ENCODE data around the gene AIFM2.
"Not testable (repeated sequence)": the region's sequence is repeated elsewhere in the genome, so short reads cannot be mapped to it uniquely, and the experiment has no call there.

The AIFM2 gene

GRCh38 chr10:70137927-70138883 is 5.6 kb upstream of the AIFM2 start:
- H3K4me1 Mint-ChIP-seq (ENCODE audit: low read depth), result peaks cover 13% of the 10 kb centered on the region
- H3K27me3 Mint-ChIP-seq, result no peaks in the 10 kb centered on the region
- no peaks in the 10 kb centered on the region for H3K9me3 Mint-ChIP-seq
- no peak overlapping the region for H3K4me3 Mint-ChIP-seq
- H3K36me3 Mint-ChIP-seq (ENCODE audit: low read depth), result peaks cover 15% of the 10 kb centered on the region
- no peak overlapping the region for H3K27ac Mint-ChIP-seq

- Mint-ChIP-seq H3K27ac (peak overlapping the region; percentile 21), H3K9me3 (no peaks in the 10 kb centered on the region), H3K36me3 (ENCODE audit: low read depth) (peaks cover 15% of the 10 kb centered on the region), H3K27me3 (no peaks in the 10 kb centered on the region), H3K4me1 (ENCODE audit: low read depth) (peaks cover 22% of the 10 kb centered on the region), H3K4me3 (no peak overlapping the region)
These were observed 4.5 kb upstream of the AIFM2 start for GRCh38 chr10:70137135-70137534.

GRCh38 chr10:70135684-70136083 is 3.1 kb upstream of the AIFM2 start:
- Mint-ChIP-seq H3K4me3 (no peak overlapping the region), H3K36me3 (ENCODE audit: low read depth) (peaks cover 15% of the 10 kb centered on the region)

GRCh38 chr10:70135046-70135445 is 2.4 kb upstream of the AIFM2 start:
- no peak overlapping the region for H3K27ac Mint-ChIP-seq
- H3K4me1 Mint-ChIP-seq (ENCODE audit: low read depth), result peaks cover 36% of the 10 kb centered on the region

More at GRCh38 chr10:70135684-70136083, 3.1 kb upstream of the AIFM2 start:
- H3K27me3 Mint-ChIP-seq, result no peaks in the 10 kb centered on the region
- H3K4me1 Mint-ChIP-seq (ENCODE audit: low read depth), result peaks cover 36% of the 10 kb centered on the region
- H3K27ac Mint-ChIP-seq, result no peak overlapping the region
- H3K9me3 Mint-ChIP-seq, result no peaks in the 10 kb centered on the region

GRCh38 chr10:70131560-70131937 is 1.1 kb downstream of the AIFM2 start:
- Mint-ChIP-seq H3K4me3 (peak overlapping the region; percentile 90), H3K4me1 (ENCODE audit: low read depth) (peaks cover 25% of the 10 kb centered on the region), H3K9me3 (no peaks in the 10 kb centered on the region), H3K36me3 (ENCODE audit: low read depth) (peaks cover 9% of the 10 kb centered on the region), H3K27ac (peak overlapping the region; percentile 94), H3K27me3 (no peaks in the 10 kb centered on the region)

More at GRCh38 chr10:70135046-70135445, 2.4 kb upstream of the AIFM2 start:
- H3K9me3 Mint-ChIP-seq, result no peaks in the 10 kb centered on the region
- peaks cover 14% of the 10 kb centered on the region for H3K36me3 Mint-ChIP-seq (ENCODE audit: low read depth)
- H3K27me3 Mint-ChIP-seq, result no peaks in the 10 kb centered on the region
- no peak overlapping the region for H3K4me3 Mint-ChIP-seq

GRCh38 chr10:70130878-70131559 is 1.6 kb downstream of the AIFM2 start:
- no peaks in the 10 kb centered on the region for H3K9me3 Mint-ChIP-seq
- peaks cover 8% of the 10 kb centered on the region for H3K36me3 Mint-ChIP-seq (ENCODE audit: low read depth)
- peak overlapping the region; percentile 45 for H3K27ac Mint-ChIP-seq
- H3K27me3 Mint-ChIP-seq, result no peaks in the 10 kb centered on the region
- H3K4me1 Mint-ChIP-seq (ENCODE audit: low read depth), result peaks cover 25% of the 10 kb centered on the region
- H3K4me3 Mint-ChIP-seq, result peak overlapping the region; percentile 90

- Mint-ChIP-seq H3K9me3 (no peaks in the 10 kb centered on the region), H3K27me3 (no peaks in the 10 kb centered on the region), H3K4me1 (ENCODE audit: low read depth) (peaks cover 11% of the 10 kb centered on the region), H3K4me3 (no peak overlapping the region), H3K36me3 (ENCODE audit: low read depth) (peaks cover 8% of the 10 kb centered on the region), H3K27ac (no peak overlapping the region)
These were observed 5.8 kb downstream of the AIFM2 start for GRCh38 chr10:70126700-70127395.

- Mint-ChIP-seq H3K4me1 (ENCODE audit: low read depth) (peaks cover 3% of the 10 kb centered on the region), H3K36me3 (ENCODE audit: low read depth) (peaks cover 8% of the 10 kb centered on the region), H3K4me3 (no peak overlapping the region), H3K27me3 (no peaks in the 10 kb centered on the region), H3K9me3 (no peaks in the 10 kb centered on the region), H3K27ac (no peak overlapping the region)
These were observed 6.6 kb downstream of the AIFM2 start for GRCh38 chr10:70125918-70126552.

GRCh38 chr10:70124918-70125317 is 7.7 kb downstream of the AIFM2 start:
- Mint-ChIP-seq H3K4me1 (ENCODE audit: low read depth) (no peaks in the 10 kb centered on the region), H3K9me3 (no peaks in the 10 kb centered on the region), H3K27ac (no peak overlapping the region), H3K36me3 (ENCODE audit: low read depth) (peaks cover 11% of the 10 kb centered on the region), H3K4me3 (no peak overlapping the region), H3K27me3 (no peaks in the 10 kb centered on the region)

- no peaks in the 10 kb centered on the region for H3K9me3 Mint-ChIP-seq
- no peaks in the 10 kb centered on the region for H3K4me1 Mint-ChIP-seq (ENCODE audit: low read depth)
- H3K27me3 Mint-ChIP-seq, result no peaks in the 10 kb centered on the region
- H3K36me3 Mint-ChIP-seq (ENCODE audit: low read depth), result peaks cover 10% of the 10 kb centered on the region
- H3K4me3 Mint-ChIP-seq, result no peak overlapping the region
- no peak overlapping the region for H3K27ac Mint-ChIP-seq
These were observed 8.2 kb downstream of the AIFM2 start for GRCh38 chr10:70124415-70124814.

GRCh38 chr10:70123817-70124216 is 8.8 kb downstream of the AIFM2 start:
- Mint-ChIP-seq H3K9me3 (no peaks in the 10 kb centered on the region), H3K4me1 (ENCODE audit: low read depth) (no peaks in the 10 kb centered on the region), H3K36me3 (ENCODE audit: low read depth) (peaks cover 7% of the 10 kb centered on the region), H3K4me3 (no peak overlapping the region), H3K27ac (no peak overlapping the region), H3K27me3 (no peaks in the 10 kb centered on the region)

- H3K36me3 Mint-ChIP-seq (ENCODE audit: low read depth); H3K27ac Mint-ChIP-seq; H3K9me3 Mint-ChIP-seq; H3K4me1 Mint-ChIP-seq (ENCODE audit: low read depth); H3K27me3 Mint-ChIP-seq; H3K4me3 Mint-ChIP-seq: not testable (repeated sequence)
These were observed 9.5 kb downstream of the AIFM2 start for GRCh38 chr10:70123166-70123565.

- Mint-ChIP-seq H3K9me3 (no peaks in the 10 kb centered on the region), H3K36me3 (ENCODE audit: low read depth) (peaks cover 7% of the 10 kb centered on the region), H3K4me3 (no peak overlapping the region), H3K4me1 (ENCODE audit: low read depth) (no peaks in the 10 kb centered on the region), H3K27me3 (no peaks in the 10 kb centered on the region), H3K27ac (no peak overlapping the region)
These were observed 9.9 kb downstream of the AIFM2 start for GRCh38 chr10:70122742-70123141.

- peaks cover under 1% of the 10 kb centered on the region for H3K4me1 Mint-ChIP-seq (ENCODE audit: low read depth)
These were observed 11.2 kb downstream of the AIFM2 start for GRCh38 chr10:70121281-70121949.

More at GRCh38 chr10:70121281-70121949, 11.2 kb downstream of the AIFM2 start:
- H3K36me3 Mint-ChIP-seq (ENCODE audit: low read depth), result peaks cover 7% of the 10 kb centered on the region
- no peaks in the 10 kb centered on the region for H3K27me3 Mint-ChIP-seq
- H3K27ac Mint-ChIP-seq, result no peak overlapping the region
- H3K9me3 Mint-ChIP-seq, result no peaks in the 10 kb centered on the region
- H3K4me3 Mint-ChIP-seq, result no peak overlapping the region
